GM12892 (cell line): ENCODE measurements around the gene ESF1.

Experiments used
- POLR2A ChIP-seq: IDR thresholded peaks from 2 replicates; pipeline ENCODE4 v1.6.1; 2011; ENCODE audit warnings: low read depth, low read length, control low read depth
- POLR2AphosphoS5 ChIP-seq: IDR thresholded peaks from 2 replicates; pipeline ENCODE4 v1.6.1; 2011; ENCODE audit warnings: low read depth, low read length, control low read depth

- no peak for TF ChIP-seq POLR2AphosphoS5
- no peak for TF ChIP-seq POLR2A
These were observed 35.3 kb upstream of the ESF1 start for GRCh38 chr20:13819885-13820645.
